T-helper 1 cell (primary cell): ENCODE results near the gene MAML2.
A peak's percentile ranks its signal among the peaks of the same experiment; 100 is the strongest.
"Not testable (repeated sequence)": the region's sequence is repeated elsewhere in the genome, so short reads cannot be mapped to it uniquely, and the experiment has no call there.

Source experiments
- DNase-seq, 5 donors: peaks; one replicate each; pipeline ENCODE4 v3.0.0-alpha.2; 2012 to 2020

Gene MAML2

GRCh38 chr11:96205460-96205809 lies 137.6 kb downstream of the MAML2 start:
- DNase-seq, result peak in 1 of 5 donors; percentile 40

- DNase-seq, result peak in 3 of 5 donors; percentile 8 to 53 (median 25)
These were observed 138.1 kb downstream of the MAML2 start for GRCh38 chr11:96204721-96205459.

GRCh38 chr11:96204366-96204659 lies 138.7 kb downstream of the MAML2 start:
- no peak for DNase-seq

GRCh38 chr11:96203567-96204365 lies 139.2 kb downstream of the MAML2 start:
- no peak for DNase-seq

GRCh38 chr11:96200243-96200642 lies 142.8 kb downstream of the MAML2 start:
- DNase-seq, result no peak

GRCh38 chr11:96199563-96200025 lies 143.4 kb downstream of the MAML2 start:
- peak in 4 of 5 donors; percentile 17 to 78 (median 27) for DNase-seq

GRCh38 chr11:96197801-96198701 lies 144.9 kb downstream of the MAML2 start:
- DNase-seq, result no peak

GRCh38 chr11:96197103-96197502 lies 145.9 kb downstream of the MAML2 start:
- DNase-seq, result no peak

GRCh38 chr11:96196181-96196662 lies 146.8 kb downstream of the MAML2 start:
- DNase-seq, result no peak

- DNase-seq, result no peak
These were observed 147.3 kb downstream of the MAML2 start for GRCh38 chr11:96195671-96196070.

- no peak for DNase-seq
These were observed 148.2 kb downstream of the MAML2 start for GRCh38 chr11:96194581-96195374.

GRCh38 chr11:96193745-96194443 lies 149.1 kb downstream of the MAML2 start:
- no peak for DNase-seq

- DNase-seq, result no peak
These were observed 151.2 kb downstream of the MAML2 start for GRCh38 chr11:96191752-96192151.

- DNase-seq, result peak in 1 of 5 donors; percentile 58
These were observed 153.6 kb downstream of the MAML2 start for GRCh38 chr11:96189351-96189750.

GRCh38 chr11:96188243-96189006 lies 154.6 kb downstream of the MAML2 start:
- peak in 1 of 5 donors; percentile 33 for DNase-seq

GRCh38 chr11:96187822-96188221 lies 155.2 kb downstream of the MAML2 start:
- no peak for DNase-seq

- no peak for DNase-seq
These were observed 156.2 kb downstream of the MAML2 start for GRCh38 chr11:96186806-96187205.

- no peak for DNase-seq
These were observed 157.7 kb downstream of the MAML2 start for GRCh38 chr11:96185220-96185768.

GRCh38 chr11:96180937-96181336 lies 162.1 kb downstream of the MAML2 start:
- not testable (repeated sequence) for DNase-seq

GRCh38 chr11:96180341-96180740 lies 162.7 kb downstream of the MAML2 start:
- DNase-seq, result no peak
